H1 (cell line): ENCODE results near the gene CEL. TPM values are rescaled to one million over a fixed set of nuclear protein-coding genes. Genes with fewer than 3 reads are reported as not detected.

Experiments used
- EGR1 ChIP-seq: IDR thresholded peaks from 2 replicates; pipeline ENCODE4 v1.6.1; 2011; ENCODE audit warnings: low read depth, low read length, borderline replicate concordance
- SIN3A ChIP-seq, 2 experiments: IDR thresholded peaks in 1 of 2; conservative IDR thresholded peaks in 1 of 2; 2 replicates each; pipeline ENCODE4 v1.6.1; 2011 to 2012; ENCODE audit warnings: low read length in 2 of 2, improper control_type of control experiment in 1 of 2, low read depth in 1 of 2, mild to moderate bottlenecking in 1 of 2
- SIRT6 ChIP-seq: IDR thresholded peaks from one replicate; pipeline ENCODE4 v1.7.1; 2012; ENCODE audit warnings: low read length, inconsistent platforms
- SIX5 ChIP-seq: IDR thresholded peaks from 2 replicates; pipeline ENCODE4 v1.6.1; 2011; ENCODE audit warnings: mild to moderate bottlenecking, low read depth, low read length
- SRF ChIP-seq: IDR thresholded peaks from 2 replicates; pipeline ENCODE4 v1.6.1; 2011; ENCODE audit warnings: mild to moderate bottlenecking, low read depth, low read length, moderate library complexity
- polyA plus RNA-seq, 7 experiments: library from polyadenylated mRNA; depleted of rRNA in 3 of 7; stranded (reverse) in 5 of 7; unstranded in 2 of 7; fragments of >200 nt in 5 of 7; fragments of 200-250 nt in 2 of 7; gene quantifications; 1 replicate in 5 of 7; 2 replicates in 1 of 7; 4 replicates in 1 of 7; pipeline versions ENCODE4 v1.2.1 to v1.2.3, GENCODE V29; 2011 to 2013; ENCODE audit warnings: missing spikeins in 2 of 7, mixed read lengths in 2 of 7
- total RNA-seq: library from RNA; stranded (reverse); fragmentation: NEBNext Ultra II Directional; extraction: Animal tissue kit (Norgen Biotek cat#: 25700); gene quantifications from 2 replicates; pipeline ENCODE4 v1.2.1, GENCODE V29; 2021
- TF ChIP-seq, protein P1 (sequence below): fragments of 300-600 bp; sonication (generic); IDR thresholded peaks from 2 replicates; pipeline ENCODE4 v1.7.1; 2012; ENCODE audit warnings: low read length, moderate library complexity, mild to moderate bottlenecking, inconsistent platforms; ENCODE audit not compliant: insufficient replicate concordance

Gene CEL
- total and polyA plus RNA-seq, 2 of the 8 experiments (the other 6 are each of a cell fraction or from before 2014, with no cell fraction given) = 1.8 to 3.4 TPM

DNA sequence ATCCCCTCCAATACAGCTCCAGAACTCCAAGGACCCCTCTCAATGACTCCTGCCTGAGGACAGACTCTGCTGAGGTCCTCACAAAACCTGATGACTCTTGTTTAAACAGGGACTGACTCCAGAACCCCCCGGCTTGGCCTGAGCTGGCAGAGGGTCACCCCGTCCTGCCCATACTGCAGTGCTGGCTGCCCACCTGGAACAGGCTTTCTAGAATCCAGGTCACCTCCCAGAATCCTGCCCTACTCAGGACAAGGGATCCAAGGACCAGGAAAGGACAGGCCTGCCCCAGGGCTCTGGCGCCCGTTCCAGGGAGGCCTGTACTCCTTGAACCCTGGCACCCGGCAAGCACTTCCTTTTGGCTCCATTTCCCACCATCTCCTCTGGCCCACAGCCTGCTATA, 37.1 kb downstream of the CEL start (continued):
- TF ChIP-seq, protein P1, sequence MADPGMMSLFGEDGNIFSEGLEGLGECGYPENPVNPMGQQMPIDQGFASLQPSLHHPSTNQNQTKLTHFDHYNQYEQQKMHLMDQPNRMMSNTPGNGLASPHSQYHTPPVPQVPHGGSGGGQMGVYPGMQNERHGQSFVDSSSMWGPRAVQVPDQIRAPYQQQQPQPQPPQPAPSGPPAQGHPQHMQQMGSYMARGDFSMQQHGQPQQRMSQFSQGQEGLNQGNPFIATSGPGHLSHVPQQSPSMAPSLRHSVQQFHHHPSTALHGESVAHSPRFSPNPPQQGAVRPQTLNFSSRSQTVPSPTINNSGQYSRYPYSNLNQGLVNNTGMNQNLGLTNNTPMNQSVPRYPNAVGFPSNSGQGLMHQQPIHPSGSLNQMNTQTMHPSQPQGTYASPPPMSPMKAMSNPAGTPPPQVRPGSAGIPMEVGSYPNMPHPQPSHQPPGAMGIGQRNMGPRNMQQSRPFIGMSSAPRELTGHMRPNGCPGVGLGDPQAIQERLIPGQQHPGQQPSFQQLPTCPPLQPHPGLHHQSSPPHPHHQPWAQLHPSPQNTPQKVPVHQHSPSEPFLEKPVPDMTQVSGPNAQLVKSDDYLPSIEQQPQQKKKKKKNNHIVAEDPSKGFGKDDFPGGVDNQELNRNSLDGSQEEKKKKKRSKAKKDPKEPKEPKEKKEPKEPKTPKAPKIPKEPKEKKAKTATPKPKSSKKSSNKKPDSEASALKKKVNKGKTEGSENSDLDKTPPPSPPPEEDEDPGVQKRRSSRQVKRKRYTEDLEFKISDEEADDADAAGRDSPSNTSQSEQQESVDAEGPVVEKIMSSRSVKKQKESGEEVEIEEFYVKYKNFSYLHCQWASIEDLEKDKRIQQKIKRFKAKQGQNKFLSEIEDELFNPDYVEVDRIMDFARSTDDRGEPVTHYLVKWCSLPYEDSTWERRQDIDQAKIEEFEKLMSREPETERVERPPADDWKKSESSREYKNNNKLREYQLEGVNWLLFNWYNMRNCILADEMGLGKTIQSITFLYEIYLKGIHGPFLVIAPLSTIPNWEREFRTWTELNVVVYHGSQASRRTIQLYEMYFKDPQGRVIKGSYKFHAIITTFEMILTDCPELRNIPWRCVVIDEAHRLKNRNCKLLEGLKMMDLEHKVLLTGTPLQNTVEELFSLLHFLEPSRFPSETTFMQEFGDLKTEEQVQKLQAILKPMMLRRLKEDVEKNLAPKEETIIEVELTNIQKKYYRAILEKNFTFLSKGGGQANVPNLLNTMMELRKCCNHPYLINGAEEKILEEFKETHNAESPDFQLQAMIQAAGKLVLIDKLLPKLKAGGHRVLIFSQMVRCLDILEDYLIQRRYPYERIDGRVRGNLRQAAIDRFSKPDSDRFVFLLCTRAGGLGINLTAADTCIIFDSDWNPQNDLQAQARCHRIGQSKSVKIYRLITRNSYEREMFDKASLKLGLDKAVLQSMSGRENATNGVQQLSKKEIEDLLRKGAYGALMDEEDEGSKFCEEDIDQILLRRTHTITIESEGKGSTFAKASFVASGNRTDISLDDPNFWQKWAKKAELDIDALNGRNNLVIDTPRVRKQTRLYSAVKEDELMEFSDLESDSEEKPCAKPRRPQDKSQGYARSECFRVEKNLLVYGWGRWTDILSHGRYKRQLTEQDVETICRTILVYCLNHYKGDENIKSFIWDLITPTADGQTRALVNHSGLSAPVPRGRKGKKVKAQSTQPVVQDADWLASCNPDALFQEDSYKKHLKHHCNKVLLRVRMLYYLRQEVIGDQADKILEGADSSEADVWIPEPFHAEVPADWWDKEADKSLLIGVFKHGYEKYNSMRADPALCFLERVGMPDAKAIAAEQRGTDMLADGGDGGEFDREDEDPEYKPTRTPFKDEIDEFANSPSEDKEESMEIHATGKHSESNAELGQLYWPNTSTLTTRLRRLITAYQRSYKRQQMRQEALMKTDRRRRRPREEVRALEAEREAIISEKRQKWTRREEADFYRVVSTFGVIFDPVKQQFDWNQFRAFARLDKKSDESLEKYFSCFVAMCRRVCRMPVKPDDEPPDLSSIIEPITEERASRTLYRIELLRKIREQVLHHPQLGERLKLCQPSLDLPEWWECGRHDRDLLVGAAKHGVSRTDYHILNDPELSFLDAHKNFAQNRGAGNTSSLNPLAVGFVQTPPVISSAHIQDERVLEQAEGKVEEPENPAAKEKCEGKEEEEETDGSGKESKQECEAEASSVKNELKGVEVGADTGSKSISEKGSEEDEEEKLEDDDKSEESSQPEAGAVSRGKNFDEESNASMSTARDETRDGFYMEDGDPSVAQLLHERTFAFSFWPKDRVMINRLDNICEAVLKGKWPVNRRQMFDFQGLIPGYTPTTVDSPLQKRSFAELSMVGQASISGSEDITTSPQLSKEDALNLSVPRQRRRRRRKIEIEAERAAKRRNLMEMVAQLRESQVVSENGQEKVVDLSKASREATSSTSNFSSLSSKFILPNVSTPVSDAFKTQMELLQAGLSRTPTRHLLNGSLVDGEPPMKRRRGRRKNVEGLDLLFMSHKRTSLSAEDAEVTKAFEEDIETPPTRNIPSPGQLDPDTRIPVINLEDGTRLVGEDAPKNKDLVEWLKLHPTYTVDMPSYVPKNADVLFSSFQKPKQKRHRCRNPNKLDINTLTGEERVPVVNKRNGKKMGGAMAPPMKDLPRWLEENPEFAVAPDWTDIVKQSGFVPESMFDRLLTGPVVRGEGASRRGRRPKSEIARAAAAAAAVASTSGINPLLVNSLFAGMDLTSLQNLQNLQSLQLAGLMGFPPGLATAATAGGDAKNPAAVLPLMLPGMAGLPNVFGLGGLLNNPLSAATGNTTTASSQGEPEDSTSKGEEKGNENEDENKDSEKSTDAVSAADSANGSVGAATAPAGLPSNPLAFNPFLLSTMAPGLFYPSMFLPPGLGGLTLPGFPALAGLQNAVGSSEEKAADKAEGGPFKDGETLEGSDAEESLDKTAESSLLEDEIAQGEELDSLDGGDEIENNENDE = no peak
- TF ChIP-seq SRF = no peak
- no peak for TF ChIP-seq EGR1
- no peak for TF ChIP-seq SIN3A (conservative IDR thresholded peaks at IDR 0.05 in 1 of 2, IDR thresholded peaks at IDR 0.05 in 1 of 2; ENCODE audit: low read depth in 1 of 2, low read length in 2 of 2)
- no peak for TF ChIP-seq SIRT6
- no peak for TF ChIP-seq SIX5
